Stimulated activated CD4-positive, alpha-beta T cell treated with anti-CD3 and anti-CD28 coated beads, Interleukin-1b, Interleukin-23, amount 100 ng/mL, for 48 hours (primary cell): ENCODE results near the gene SORCS1.

Experiments
- DNase-seq: peaks from one replicate; pipeline ENCODE4 v3.0.0-alpha.2; 2020

SORCS1 gene

DNA sequence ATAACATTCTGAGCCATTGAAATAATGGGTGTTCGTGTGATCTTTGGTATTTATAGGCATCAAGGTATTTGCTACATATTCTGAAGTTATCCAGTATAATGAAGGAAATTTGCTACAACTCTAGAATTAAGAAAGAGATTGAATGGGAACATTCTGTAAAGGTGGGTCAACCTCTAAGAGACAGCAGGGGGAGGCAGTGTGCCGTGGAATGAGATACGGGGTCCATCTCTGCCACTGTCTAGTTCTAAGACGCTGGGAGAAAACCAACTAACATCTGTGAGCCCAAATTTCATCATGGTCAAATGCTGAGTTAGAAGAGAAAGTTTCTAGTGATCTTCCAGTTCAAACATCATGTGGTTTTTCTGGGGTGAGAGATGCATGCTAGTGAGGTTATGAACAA, 368.9 kb downstream of the SORCS1 start:
- DNase-seq: no peak

DNA sequence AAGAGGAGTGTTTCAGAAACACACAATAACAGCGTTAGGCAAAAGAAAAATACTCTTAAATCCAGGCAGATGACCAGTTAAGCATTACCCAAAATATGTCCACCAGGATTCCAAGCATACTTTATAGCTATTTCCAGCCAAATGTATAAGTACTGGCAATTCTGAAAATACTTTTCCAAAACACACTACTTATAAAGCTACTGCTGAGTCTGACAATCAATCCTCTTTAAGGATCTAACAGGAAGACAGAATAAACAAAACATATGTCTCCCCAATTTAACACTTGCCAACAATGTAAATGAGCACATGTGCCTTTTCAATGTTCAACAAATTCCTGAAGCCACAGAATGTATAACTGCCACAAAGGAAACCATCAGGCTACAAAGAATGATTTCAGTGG, 370.9 kb downstream of the SORCS1 start:
- no peak for DNase-seq

DNA sequence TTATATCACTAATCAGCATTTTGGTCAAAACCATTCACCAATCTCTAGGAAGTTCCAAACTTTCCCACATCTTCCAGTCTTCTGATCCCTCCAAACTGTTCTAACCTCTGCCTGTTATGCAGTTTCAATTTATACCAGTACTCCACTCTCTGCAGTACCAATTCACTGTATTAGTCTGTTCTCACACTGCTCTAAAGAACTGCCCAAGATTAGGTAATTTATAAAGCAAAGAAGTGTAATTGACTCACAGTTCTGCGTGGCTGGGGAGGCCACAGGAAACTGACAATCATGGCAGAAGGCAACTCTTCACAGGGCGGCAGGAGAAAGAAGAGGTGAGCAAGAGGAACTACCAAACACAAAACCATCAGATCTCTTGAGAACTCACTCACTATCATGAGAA, 374.9 kb downstream of the SORCS1 start:
- DNase-seq: no peak

DNA sequence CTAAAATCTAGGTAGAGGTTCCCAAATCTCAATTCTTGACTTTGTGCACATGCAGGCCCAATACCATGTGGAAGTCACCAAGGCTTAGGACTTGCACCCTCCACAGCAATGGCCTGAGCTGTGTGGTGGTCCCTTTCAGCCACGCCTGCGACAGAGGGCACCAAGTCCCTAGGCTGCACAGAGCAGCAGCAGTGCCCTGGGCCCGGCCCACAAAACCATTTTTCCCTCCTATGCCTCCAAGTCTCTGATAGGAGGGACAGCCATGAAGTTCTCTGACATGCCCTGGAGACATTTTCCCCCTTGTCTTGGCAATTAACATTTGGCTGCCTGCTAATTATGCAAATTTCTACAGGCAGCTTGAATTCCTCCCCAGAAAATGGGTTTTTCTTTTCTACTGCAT, 375.5 kb downstream of the SORCS1 start:
- no peak for DNase-seq

DNA sequence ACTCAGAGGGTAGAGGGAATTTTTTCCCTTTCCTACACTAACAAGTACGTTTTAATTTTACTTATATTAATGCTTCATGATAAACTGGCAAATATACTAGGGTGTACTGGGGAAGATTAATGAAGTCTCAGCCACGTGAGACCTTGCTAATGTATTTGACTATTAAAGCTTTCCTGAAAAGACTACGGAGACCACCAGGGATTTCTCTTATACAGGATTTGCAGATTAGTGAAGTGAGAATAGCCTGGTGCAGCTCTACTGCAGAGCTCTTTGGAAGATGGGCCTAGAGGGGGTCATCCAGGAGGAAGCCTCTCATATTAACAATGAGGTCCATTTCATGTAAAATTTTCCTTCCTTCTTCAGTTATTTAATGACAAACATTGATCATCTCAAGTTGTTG, 379.0 kb downstream of the SORCS1 start:
- no peak for DNase-seq

DNA sequence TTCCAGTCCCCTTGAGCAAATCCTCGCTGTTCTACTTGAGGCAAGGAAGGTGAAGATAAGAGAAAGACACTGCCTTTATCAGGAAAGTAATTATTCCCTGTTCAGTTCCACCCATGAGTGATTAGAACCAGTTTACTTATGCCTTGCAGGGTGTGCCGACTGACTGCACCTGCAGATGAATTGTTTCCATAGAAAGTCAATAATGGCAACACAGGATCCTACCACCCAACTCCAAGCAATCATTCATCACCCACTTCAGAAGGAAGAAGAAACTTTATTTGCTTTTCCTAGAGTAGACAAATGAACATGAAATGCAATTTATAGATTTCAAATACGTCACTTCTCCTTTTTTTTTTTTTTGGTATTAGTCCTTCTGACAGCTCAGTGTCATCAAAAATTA, 383.9 kb downstream of the SORCS1 start:
- no peak for DNase-seq

DNA sequence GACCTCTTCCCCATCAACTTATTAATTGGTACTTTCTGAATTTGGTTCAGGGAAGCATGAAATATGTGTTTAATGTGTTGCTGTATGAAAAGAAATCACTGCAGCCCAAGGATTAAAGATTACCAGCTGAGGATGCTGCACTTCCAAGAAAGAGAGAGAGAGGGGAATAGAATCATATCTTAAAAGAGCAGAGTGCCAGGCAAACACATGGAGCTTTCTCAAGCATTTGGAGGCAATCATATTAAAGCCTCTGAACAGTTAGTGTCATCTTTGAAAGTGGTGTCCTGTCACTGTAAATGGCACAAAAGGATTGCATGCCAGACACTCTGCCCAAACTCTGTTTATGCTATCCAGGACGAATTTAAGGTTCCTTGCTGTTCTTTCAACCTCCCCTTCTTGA, 386.7 kb downstream of the SORCS1 start:
- DNase-seq: no peak

DNA sequence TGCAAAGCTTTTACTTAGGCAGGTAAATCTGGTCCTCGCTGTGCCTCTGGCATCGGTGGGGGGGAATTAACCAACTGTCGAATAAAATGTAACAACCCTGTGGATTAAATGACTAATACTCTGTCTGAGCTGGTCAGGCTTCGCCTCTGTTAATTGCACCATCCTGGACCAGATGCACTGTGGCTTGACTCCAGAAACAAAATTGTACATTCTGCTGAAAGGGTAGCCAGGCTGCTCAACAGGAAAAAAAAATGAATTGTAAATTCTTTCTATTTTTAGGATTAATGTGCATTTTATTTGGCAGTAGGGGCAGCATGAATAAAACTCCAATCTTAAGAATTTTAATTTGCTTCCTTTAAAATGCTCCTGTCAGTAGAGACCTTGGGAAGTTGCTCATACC, 389.4 kb downstream of the SORCS1 start:
- DNase-seq: no peak

DNA sequence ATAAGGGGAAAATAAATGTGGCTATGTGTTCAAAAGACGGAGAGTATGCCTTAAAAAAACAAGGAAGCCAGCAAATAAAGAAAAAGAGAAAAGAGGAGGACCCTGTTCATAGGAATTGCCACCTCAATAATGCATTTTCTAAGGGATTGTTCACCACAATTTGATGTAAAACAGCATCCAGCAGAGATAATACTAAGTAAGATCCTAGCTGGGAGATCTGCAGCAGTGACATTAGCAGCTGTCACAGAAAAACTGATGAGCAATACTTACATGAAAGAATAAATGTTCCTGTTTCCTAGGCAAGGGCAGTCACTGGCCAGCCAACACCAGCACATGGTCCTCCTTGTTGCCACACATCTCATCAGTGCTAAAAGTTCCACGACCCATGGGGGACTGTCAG, 391.5 kb downstream of the SORCS1 start:
- no peak for DNase-seq

DNA sequence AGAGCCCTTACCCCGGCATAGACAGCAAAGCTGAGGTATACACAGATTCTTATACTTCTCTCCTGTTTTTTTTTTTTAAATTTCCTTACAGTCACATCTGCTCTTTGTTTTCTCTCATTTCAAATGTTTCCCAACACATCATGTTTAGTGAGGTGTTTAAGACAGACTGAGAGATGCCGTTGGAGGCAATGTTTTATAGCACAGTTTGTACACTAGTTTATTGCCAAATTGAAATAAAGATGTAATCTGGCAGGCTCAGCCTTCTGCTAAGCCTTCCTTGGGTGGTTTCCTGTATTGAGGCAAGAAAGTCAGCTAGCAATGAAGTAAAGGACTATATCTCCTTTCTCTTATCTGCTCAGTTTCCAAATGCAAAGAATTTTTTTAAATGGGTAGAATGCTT, 393.4 kb downstream of the SORCS1 start:
- no peak for DNase-seq

DNA sequence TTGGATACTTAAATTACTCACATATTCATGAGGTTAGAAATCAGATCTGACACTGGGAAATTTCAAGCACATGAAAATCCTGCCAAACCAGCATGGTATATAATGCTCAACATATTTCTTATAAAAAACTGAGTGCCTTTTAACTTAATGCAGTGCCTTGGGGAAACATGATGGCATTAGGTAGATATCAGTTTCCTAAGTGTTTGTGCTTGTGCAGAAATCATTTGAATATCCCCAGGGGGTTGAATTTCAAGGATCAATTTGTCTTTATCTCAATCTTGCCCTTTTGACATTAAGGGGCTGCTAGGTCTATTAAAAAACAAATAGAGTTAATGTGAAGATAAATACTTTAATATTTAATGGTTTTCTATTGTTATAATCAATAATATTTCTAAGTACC, 396.3 kb downstream of the SORCS1 start:
- DNase-seq: no peak

DNA sequence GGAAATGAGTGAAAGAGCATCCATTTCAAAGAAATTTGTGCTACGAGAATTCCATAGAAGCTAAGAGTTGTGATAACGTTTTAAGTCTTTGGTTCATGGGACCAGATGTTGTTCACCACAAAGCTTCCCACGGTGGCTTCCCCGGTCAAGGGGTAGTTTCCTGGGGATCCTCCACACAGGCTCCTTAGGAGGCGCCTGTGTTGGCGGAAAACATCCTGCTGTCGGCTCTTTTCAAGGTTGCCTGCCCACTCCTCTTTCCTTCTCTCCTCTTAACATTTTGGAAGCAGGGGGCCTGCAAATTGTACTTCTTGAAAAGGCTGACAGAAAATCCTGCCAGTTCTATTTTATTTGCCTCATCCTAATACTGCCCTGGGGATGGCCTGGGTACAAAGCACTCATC, 398.6 kb downstream of the SORCS1 start:
- no peak for DNase-seq

DNA sequence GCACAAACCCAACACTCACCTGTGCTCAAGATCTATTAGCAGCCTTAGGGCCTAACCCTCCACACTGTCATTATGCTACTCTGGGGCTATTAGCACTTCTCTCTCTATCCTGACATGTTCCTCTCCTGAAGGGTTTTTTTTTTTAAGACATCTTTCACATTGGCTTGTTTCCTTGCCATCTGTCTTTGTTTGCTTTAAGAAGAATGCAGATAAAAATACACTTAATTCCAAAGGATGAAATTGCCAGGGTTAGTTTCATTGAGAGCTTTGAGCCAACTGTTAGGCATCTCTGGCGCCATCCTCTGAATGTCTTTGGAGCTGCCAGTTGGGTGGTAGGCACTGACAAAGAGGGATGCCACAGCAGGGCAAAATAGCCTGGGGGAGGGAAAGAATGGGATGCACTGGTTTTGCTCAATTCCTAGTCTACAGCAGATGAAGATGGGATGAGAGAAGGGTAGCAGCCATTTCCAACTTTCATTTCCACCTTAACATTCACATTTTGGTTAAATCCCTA, 399.2 kb downstream of the SORCS1 start:
- no peak for DNase-seq

DNA sequence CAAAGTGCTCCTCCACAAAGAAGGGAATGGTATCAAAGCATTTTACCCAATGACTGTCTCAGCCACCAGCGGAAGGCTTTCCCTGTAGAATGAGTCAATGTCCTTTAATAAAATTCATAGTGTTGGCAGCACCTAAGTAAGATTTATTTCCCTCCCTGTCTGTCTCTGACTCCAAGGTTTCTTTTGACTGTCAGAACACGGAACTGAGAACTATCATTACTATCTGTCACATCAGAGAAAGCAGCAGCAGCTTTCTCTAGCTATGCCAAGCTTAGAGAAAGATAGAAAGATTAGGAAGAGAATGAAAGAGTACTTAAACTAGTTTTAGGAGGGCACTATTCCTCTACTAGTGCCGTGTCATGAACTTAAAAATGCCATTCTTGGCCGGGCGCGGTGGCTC, 400.1 kb downstream of the SORCS1 start:
- no peak for DNase-seq

DNA sequence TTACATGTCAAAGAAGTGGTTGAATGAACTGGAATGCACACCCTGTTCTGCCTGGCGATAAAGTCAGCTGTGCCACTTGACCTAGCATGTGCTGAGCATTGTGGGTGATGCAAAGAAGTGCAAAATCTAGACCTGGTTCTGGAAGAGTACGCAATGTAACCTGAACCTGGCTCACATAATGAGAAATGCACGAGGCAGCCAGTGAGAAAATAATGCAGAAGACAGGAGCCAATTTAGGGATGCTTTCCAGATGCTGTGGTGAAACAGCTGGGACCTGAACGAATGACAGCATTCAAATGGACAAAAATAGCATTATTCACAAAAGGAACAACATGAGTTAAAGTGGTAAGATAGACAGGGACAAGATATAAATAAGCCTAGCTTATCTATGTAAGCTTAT, 402.6 kb downstream of the SORCS1 start:
- DNase-seq: no peak

DNA sequence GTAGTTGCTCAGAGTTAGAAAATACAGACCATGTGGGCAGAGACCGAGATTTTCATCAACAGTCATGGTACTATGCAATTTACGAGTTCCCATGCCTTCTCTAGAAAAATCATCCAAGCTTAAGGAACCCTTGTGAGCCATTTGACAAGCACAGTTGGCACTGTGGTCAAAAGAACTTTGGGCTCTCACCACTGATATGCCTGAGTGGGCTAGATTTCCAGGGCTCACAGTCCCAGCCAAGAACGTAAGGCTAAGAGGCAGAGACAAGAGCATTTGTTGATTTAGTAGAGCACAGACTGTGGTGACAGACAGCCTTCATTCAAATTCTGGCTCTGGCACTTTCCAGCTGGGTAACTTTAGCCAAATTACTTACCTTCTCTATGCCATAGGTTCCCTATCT, 407.0 kb downstream of the SORCS1 start:
- no peak for DNase-seq

DNA sequence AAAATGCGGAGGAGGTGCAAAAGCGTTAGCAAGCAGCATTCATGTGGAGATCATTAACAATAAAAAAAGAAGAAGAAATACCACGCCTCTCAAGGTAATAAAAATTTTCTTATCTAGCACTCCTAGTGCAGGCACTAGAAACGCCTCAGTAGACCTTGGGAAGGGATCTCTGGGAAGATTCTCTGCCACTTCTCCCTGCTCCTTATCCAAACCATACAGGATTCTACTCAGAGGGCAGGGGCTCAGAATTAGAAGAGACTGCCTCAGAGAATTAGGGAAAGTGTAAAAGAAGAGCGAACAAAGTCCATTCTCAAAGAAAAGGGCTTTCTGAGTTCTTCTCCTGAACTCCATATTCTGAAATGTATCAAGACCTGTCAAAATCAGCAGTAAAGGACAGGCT, 413.4 kb downstream of the SORCS1 start:
- no peak for DNase-seq

DNA sequence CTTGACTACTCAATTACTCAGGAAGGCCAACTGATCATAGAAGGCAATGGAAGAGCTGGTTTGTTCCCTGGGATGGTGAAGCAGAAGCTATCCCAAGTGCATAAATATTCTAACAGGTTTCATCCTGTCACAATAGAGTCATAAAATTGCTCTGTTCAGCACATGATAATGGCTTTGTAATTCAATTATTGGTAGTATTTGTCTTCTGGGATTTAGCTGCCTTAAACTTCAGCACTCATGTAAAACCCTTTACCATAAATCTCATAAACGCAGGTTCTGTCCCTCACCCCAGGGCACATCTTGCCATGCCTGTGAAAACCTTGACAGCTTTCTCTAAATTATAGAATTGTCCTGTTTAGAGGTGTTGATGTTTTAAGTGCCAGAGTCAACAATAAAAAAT, 417.6 kb downstream of the SORCS1 start:
- no peak for DNase-seq

DNA sequence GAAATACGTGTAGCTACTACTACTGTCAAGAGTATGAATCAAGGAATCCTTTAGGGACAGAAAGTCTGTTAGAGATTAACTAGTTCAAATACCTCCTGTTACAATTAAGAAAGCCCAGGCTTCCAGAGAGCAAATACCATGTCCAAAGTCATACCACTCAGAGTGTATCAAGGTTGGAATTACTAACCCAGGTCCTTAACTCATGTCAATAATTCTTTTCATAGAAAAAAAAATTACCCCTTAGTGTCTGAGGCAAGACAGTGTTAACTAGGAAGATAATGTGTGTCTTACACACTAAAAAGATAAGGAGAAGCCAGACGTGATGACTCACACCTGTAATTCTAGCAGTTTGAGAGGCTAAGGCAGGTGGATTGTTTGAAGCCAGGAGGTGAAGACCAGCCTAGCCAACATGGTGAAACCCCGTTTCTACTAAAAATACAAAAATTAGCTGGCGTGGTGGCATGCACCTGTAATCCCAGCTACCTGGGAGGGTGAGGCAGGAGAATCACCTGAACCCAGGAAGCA, 423.4 kb downstream of the SORCS1 start:
- no peak for DNase-seq

DNA sequence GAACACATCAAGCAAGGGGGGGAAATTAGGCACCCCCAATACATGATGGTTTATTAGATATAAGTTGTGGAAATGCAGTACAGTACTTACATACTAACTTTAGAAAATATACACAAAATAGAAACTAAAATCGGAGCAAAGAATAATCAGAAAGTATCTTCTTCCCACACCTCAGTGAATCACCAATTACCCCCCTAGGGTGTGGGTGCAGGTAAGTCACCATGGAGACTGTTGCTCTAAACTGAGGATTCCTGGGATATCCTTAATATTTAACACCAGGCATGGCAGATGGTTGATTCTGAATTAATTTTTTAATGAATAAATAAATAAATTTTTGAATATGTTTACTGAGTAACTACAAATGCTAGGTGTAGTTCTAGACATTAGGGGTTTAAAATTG, 424.4 kb downstream of the SORCS1 start:
- DNase-seq: no peak

DNA sequence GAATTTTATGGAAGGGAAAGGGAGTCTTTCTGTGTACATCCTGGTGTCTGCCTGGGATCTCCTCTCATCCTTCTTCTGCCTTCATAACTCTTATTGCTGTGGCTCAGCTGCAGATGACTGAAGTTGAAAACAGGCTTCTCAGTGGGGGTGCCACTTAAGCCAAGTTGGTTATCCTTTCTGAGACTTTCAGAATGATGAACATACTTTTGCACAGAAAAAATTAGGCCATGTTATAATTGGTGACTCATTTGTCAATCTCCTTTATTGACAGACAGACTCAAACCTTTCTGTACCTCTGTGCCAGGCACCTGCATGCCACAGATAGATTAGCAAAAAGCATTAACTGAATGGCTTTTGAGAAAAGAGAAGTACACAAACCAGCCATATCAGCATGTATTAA, 430.3 kb downstream of the SORCS1 start:
- DNase-seq: no peak

DNA sequence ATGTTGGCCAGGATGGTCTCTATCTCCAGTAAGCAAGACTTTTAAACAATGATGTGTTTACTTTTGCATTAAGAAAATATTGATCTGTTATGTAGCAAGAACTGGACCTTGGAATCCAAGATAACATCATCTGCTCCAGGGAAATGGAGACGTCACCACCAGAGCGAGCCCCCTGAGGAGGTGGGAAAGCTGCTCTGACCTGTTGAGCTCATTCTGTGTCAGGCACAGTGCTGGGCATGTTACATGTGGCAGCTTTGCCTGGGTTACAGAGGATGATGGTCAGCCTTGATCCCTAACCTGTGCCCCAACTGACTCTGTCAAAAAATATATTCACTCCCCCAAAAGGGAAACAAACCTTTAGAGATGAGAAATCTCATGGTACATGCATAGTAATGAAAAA, 436.3 kb downstream of the SORCS1 start:
- DNase-seq: no peak

DNA sequence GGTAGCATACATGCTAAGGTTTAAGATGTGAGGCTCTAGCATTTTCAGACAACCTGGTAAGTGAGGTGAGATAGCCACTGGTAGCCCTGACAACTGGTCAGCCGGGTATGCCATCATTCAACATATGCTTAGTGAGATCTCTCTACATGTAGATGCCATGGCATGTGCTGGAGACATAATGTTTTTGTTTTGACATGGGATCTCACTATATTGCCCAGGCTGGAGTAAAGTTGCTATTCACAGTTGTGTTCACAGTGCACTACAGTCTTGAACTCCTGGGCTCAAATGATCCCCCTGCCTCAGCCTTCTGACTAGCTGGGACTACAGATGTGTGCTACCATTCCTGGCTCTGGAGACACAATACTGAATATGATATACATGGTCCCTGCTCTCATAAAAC, 437.3 kb downstream of the SORCS1 start:
- DNase-seq: no peak

DNA sequence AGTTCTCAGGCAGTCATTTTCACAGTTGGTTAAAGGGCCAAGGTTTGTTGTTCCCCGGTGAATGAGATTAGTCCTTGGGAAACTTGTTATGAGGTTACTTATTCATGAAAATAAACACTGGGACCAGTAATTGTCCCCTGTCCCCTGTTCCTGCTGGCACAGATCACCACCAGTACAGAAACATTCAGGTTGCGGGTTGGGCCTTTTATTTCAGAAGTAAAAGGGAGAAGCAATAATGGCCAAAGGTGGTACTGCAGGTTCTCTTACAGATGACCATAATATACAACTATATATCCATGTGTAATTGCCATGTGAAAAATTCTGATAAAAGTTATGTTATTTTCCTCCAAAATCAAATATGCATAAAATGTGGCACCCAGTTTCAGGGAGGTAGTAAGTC, 442.0 kb downstream of the SORCS1 start:
- no peak for DNase-seq

DNA sequence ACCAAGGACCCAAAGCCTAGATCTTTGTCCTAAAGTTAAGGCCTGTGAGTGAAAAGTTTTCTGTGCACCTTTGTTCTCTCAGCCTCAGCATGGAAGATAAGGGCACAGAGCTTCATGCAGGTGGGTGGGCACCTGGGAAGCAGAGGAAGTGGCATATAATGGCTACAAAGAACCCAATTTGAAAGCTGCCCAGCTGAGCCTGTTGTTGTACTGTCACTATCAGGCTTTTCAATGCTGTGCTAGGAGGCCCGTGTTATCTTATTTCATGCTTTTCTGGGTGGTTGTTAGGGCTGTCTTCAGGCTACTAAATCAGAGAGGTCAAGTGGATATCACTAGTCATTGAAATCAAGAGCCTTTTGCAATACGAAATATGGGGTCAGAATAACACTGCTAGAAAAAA, 443.8 kb downstream of the SORCS1 start:
- no peak for DNase-seq

DNA sequence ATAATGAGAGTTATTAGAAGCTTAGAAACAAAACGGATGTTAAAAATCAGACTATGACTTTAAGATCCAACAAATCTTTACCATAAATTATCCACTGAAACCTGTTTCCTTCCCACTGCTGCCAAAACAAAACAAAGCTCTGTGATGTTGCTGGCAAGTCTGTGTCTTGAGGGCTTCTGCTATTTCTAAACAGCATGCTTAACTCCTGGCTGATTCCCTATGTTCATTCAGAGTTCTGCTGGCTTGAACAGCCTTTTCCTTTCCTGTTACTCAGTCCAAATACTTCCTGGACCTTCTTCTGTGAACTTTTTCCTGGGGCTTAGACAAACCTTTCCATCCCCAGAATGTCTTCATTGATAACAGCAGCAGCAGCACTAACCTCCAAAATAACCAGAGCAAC, 448.1 kb downstream of the SORCS1 start:
- no peak for DNase-seq
